Stimulated activated CD8-positive, alpha-beta memory T cell treated with anti-CD3 and anti-CD28 coated beads, Interleukin-2, amount 100 ng/mL, for 1 hour (primary cell): Measurements from ENCODE around the gene ELOB.

Experiments used
- DNase-seq, 2 donors: peaks; one replicate each; pipeline ENCODE4 v3.0.0-alpha.2; 2020; ENCODE audit warnings: low read depth in 2 of 2

Gene ELOB

GRCh38 chr16:2783581-2784357 lies 6.7 kb upstream of the ELOB start:
- DNase-seq: no peak

- no peak for DNase-seq
Observed at GRCh38 chr16:2782583-2783351, 5.7 kb upstream of the ELOB start.

GRCh38 chr16:2779978-2780898 lies 3.2 kb upstream of the ELOB start:
- DNase-seq: no peak

GRCh38 chr16:2779151-2779920 lies 2.3 kb upstream of the ELOB start:
- DNase-seq: no peak

GRCh38 chr16:2778630-2778958 lies 1.5 kb upstream of the ELOB start:
- no peak for DNase-seq

GRCh38 chr16:2777903-2778629 lies 986 bp upstream of the ELOB start:
- no peak for DNase-seq

- DNase-seq: no peak
Observed at GRCh38 chr16:2776500-2777139, 460 bp downstream of the ELOB start.

GRCh38 chr16:2775765-2776499 lies 1.1 kb downstream of the ELOB start:
- no peak for DNase-seq

GRCh38 chr16:2775131-2775716 lies 1.9 kb downstream of the ELOB start:
- no peak for DNase-seq

GRCh38 chr16:2774161-2774891 lies 2.8 kb downstream of the ELOB start:
- no peak for DNase-seq

- no peak for DNase-seq
Observed at GRCh38 chr16:2773188-2773968, 3.7 kb downstream of the ELOB start.

- DNase-seq: no peak
Observed at GRCh38 chr16:2771496-2772402, 5.3 kb downstream of the ELOB start.

GRCh38 chr16:2770057-2770951 lies 6.8 kb downstream of the ELOB start:
- DNase-seq: no peak

GRCh38 chr16:2769675-2770056 lies 7.4 kb downstream of the ELOB start:
- no peak for DNase-seq

- DNase-seq: no peak
Observed at GRCh38 chr16:2769100-2769529, 8.0 kb downstream of the ELOB start.
